ENCODE measurements around the gene ADAT3. TPM values are rescaled to one million over a fixed set of nuclear protein-coding genes. Genes with fewer than 3 reads are reported as not detected.

Gene ADAT3
- total and polyA plus RNA-seq, 11 donors: 1.2 to 5.1 (median 1.9) TPM

DNA sequence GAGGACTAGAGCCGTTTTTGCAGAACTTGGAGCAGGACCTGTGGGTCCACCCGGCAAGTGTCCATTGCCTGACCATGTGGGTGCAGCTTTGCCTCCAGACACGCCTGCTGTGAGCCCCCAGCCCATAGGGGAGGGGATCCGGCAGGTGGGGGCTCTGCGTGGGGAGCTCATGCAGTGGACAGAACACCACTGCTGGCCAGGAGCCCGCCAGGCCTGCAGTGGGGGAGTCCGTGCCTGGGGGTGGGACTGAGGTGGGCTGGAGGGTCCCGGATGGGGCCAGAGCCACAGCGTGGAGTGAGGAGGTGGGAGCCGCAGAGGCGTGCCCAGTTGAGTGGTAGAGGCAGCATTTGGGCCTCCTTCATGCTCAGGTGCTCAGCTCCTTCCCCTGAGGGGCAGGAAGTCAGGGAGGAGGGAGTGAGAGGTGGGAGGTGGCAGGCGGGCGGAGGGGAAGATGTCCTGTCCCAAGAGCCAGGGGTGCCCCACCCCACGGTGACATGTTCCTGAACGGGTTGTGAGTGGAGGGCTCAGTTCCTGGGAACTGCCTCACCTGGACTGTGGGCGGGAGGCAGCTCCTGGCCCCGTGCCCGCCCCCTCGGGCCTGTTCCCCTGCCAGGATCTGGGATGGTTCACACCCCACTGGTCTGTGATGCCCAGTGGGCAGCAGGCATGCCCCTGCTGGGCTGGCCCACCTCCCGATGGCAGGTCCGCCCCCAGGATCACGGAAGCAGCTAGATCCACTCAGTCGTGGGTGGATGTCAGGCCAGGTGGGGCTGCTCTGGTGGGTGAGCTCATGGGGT lies 8.8 kb downstream of the ADAT3 start:
- peaks cover 0 to 18% (median 0%) of the 10 kb centered on the region in 12 donors for H3K4me1 ChIP-seq
- 88 to 99% (median 90%) methylated on average over 15 to 23 of the region's 23 CpGs for WGBS, 4 donors
- DNase-seq (no peak), ATAC-seq (peak in 1 of 4 donors; percentile 6)
- H3K9me3 ChIP-seq: no peaks in the 10 kb centered on the region
- intact Hi-C loops (cut with DNase I): no loop called here
- H3K4me3 ChIP-seq: no peak overlapping the region
- H3K27ac ChIP-seq: no peak overlapping the region
- H3K27me3 ChIP-seq: no peaks in the 10 kb centered on the region
- peaks cover 0 to 50% (median 20%) of the 10 kb centered on the region in 9 donors for H3K36me3 ChIP-seq
- TF ChIP-seq, protein P1, sequence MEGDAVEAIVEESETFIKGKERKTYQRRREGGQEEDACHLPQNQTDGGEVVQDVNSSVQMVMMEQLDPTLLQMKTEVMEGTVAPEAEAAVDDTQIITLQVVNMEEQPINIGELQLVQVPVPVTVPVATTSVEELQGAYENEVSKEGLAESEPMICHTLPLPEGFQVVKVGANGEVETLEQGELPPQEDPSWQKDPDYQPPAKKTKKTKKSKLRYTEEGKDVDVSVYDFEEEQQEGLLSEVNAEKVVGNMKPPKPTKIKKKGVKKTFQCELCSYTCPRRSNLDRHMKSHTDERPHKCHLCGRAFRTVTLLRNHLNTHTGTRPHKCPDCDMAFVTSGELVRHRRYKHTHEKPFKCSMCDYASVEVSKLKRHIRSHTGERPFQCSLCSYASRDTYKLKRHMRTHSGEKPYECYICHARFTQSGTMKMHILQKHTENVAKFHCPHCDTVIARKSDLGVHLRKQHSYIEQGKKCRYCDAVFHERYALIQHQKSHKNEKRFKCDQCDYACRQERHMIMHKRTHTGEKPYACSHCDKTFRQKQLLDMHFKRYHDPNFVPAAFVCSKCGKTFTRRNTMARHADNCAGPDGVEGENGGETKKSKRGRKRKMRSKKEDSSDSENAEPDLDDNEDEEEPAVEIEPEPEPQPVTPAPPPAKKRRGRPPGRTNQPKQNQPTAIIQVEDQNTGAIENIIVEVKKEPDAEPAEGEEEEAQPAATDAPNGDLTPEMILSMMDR (IDR thresholded peaks at IDR 0.05): no peak
- TF ChIP-seq POLR2A (IDR thresholded peaks at IDR 0.05): no peak

GRCh38 chr19:1914826-1915341 lies 9.7 kb downstream of the ADAT3 start:
- H3K36me3 ChIP-seq: peaks cover 0 to 57% (median 29%) of the 10 kb centered on the region in 9 donors
- no peak for TF ChIP-seq POLR2A (IDR thresholded peaks at IDR 0.05)
- TF ChIP-seq, protein P1 (IDR thresholded peaks at IDR 0.05): no peak
- H3K9me3 ChIP-seq: no peaks in the 10 kb centered on the region
- no peaks in the 10 kb centered on the region for H3K27me3 ChIP-seq
- H3K4me1 ChIP-seq: peaks cover 0 to 9% (median 0%) of the 10 kb centered on the region in 12 donors
- H3K4me3 ChIP-seq: no peak overlapping the region
- no peak for ATAC-seq
- intact Hi-C loops (cut with DNase I): no loop called here
- WGBS, 4 donors: 93 to 96% (median 95%) methylated on average over 8 to 23 of the region's 23 CpGs
- no peak overlapping the region for H3K27ac ChIP-seq
- DNase-seq: no peak

GRCh38 chr19:1917146-1917545 lies 11.9 kb downstream of the ADAT3 start:
- H3K9me3 ChIP-seq: no peaks in the 10 kb centered on the region
- 87 to 92% (median 88%) methylated on average over 17 of the region's 17 CpGs for WGBS, 4 donors

GRCh38 chr19:1917926-1918325 lies 12.7 kb downstream of the ADAT3 start:
- Histone ChIP-seq H3K27ac (no peak overlapping the region), H3K27me3 (no peaks in the 10 kb centered on the region), H3K9me3 (peaks cover 0 to 2% (median 0%) of the 10 kb centered on the region in 12 donors), H3K4me3 (no peak overlapping the region), H3K4me1 (peaks cover 0 to 2% (median 0%) of the 10 kb centered on the region in 12 donors), H3K36me3 (peaks cover 0 to 72% (median 45%) of the 10 kb centered on the region in 9 donors)
- TF ChIP-seq POLR2A (IDR thresholded peaks at IDR 0.05): no peak
- TF ChIP-seq, protein P1 (IDR thresholded peaks at IDR 0.05): no peak
- intact Hi-C loops (cut with DNase I): no loop called here
- 96% methylated on average over 22 to 25 of the region's 25 CpGs for WGBS, 4 donors
- DNase-seq (no peak), ATAC-seq (no peak)

More at GRCh38 chr19:1917146-1917545, 11.9 kb downstream of the ADAT3 start:
- no peak for TF ChIP-seq POLR2A (IDR thresholded peaks at IDR 0.05)
- TF ChIP-seq, protein P1 (IDR thresholded peaks at IDR 0.05): no peak
- intact Hi-C loops (cut with DNase I): no loop called here
- peaks cover 0 to 73% (median 45%) of the 10 kb centered on the region in 9 donors for H3K36me3 ChIP-seq
- no peak for DNase-seq
- H3K4me1 ChIP-seq: no peaks in the 10 kb centered on the region
- H3K27ac ChIP-seq: no peak overlapping the region
- no peak overlapping the region for H3K4me3 ChIP-seq
- ATAC-seq: no peak
- H3K27me3 ChIP-seq: no peaks in the 10 kb centered on the region
